Smooth muscle cell (in vitro differentiated cells): ENCODE results near the gene MAGI3. TPM values are rescaled to one million over a fixed set of nuclear protein-coding genes. Genes with fewer than 3 reads are reported as not detected.
A peak's percentile ranks its signal among the peaks of the same experiment; 100 is the strongest.

Source experiments
- DNase-seq: peaks from one replicate; lab custom pipeline; 2025; ENCODE audit not compliant: unreplicated experiment; lab: John Stamatoyannopoulos, UW
- H2AFZ ChIP-seq: fragments of 200-600 bp; sonication (generic); 2 replicates; pipeline ENCODE4 v1.6.0; 2016; ENCODE audit warnings: antibody characterized with exemption, low read depth, mild to moderate bottlenecking
- H3F3A ChIP-seq: fragments of 200-600 bp; sonication (generic); 2 replicates; pipeline ENCODE4 v1.6.0; 2017; ENCODE audit warnings: antibody characterized with exemption, low read depth
- H3K27ac ChIP-seq: fragments of 200-600 bp; sonication (generic); 2 replicates; pipeline ENCODE4 v1.5.1; 2016; ENCODE audit warnings: low read depth, mild to moderate bottlenecking
- H3K27me3 ChIP-seq: fragments of 200-600 bp; sonication (generic); 2 replicates; pipeline ENCODE4 v1.6.1; 2016; ENCODE audit warnings: low read depth, mild to moderate bottlenecking
- H3K36me3 ChIP-seq: fragments of 200-600 bp; sonication (generic); 2 replicates; pipeline ENCODE4 v1.5.1; 2016; ENCODE audit warnings: low read depth
- H3K4me1 ChIP-seq: fragments of 200-600 bp; sonication (generic); 2 replicates; pipeline ENCODE4 v1.5.1; 2016; ENCODE audit warnings: low read depth
- H3K4me2 ChIP-seq: fragments of 200-600 bp; sonication (generic); 2 replicates; pipeline ENCODE4 v1.6.0; 2016; ENCODE audit warnings: mild to moderate bottlenecking
- H3K4me3 ChIP-seq: fragments of 200-600 bp; sonication (generic); 2 replicates; pipeline ENCODE4 v1.5.1; 2016; ENCODE audit warnings: mild to moderate bottlenecking
- H3K79me2 ChIP-seq: fragments of 200-600 bp; sonication (generic); 2 replicates; pipeline ENCODE4 v1.6.0; 2016; ENCODE audit warnings: low read depth, mild to moderate bottlenecking
- H3K9ac ChIP-seq: fragments of 200-600 bp; sonication (generic); 2 replicates; pipeline ENCODE4 v1.6.0; 2016; ENCODE audit warnings: low read depth
- H3K9me3 ChIP-seq: fragments of 200-600 bp; sonication (generic); replicated peaks from 2 replicates; pipeline ENCODE4 v1.5.1; 2016; ENCODE audit warnings: low read depth
- H4K20me1 ChIP-seq: fragments of 200-600 bp; sonication (generic); 2 replicates; pipeline ENCODE4 v1.6.0; 2016; ENCODE audit warnings: low read depth
- CTCF ChIP-seq: fragments of 200-600 bp; sonication (generic); IDR thresholded peaks from 2 replicates; pipeline ENCODE4 v1.5.1; 2017; ENCODE audit warnings: borderline replicate concordance, mild to moderate bottlenecking, antibody characterized with exemption; ENCODE audit not compliant: insufficient read depth, poor library complexity, severe bottlenecking
- WGBS: methylation state at CpG from one replicate; pipeline ENCODE4 v1.1.7; 2016; ENCODE audit warnings: low lambda C conversion rate; 5-methylcytosine and 5-hydroxymethylcytosine counted together
- polyA plus RNA-seq: library from polyadenylated mRNA; unstranded; fragments of >200 nt; fragmentation: Nextera tagmentation; extraction: Ambion mirVana; gene quantifications from 2 replicates; pipeline ENCODE4 v1.2.1, GENCODE V29; 2016
- total RNA-seq: library from RNA; depleted of rRNA; stranded (reverse); fragments of >200 nt; gene quantifications from 2 replicates; pipeline ENCODE4 v1.2.3, GENCODE V29; 2014

Gene MAGI3
- total and polyA plus RNA-seq, 2 experiments from 2014 or later = 10.9 to 19.1 TPM

- no peaks in the 10 kb centered on the region for H3K36me3 ChIP-seq
- no peak for TF ChIP-seq CTCF
- H3K9ac ChIP-seq = no peak overlapping the region
- peak overlapping the region; percentile 59 for H3K27ac ChIP-seq
- no peaks in the 10 kb centered on the region for H3K27me3 ChIP-seq
- H3K4me2 ChIP-seq = no peak overlapping the region
- DNase-seq = no peak
- H3K4me3 ChIP-seq = no peak overlapping the region
- peaks cover 8% of the 10 kb centered on the region for H3K4me1 ChIP-seq
- WGBS = 81% methylated on average over 1 of the region's 1 CpG
- no peaks in the 10 kb centered on the region for H3F3A ChIP-seq
- peaks cover 34% of the 10 kb centered on the region for H3K79me2 ChIP-seq
- peaks cover 5% of the 10 kb centered on the region for H4K20me1 ChIP-seq
- H3K9me3 ChIP-seq = no peaks in the 10 kb centered on the region
- no peak overlapping the region for H2AFZ ChIP-seq
Measured at GRCh38 chr1:113515498-113515897, 125.2 kb downstream of the MAGI3 start.

DNA sequence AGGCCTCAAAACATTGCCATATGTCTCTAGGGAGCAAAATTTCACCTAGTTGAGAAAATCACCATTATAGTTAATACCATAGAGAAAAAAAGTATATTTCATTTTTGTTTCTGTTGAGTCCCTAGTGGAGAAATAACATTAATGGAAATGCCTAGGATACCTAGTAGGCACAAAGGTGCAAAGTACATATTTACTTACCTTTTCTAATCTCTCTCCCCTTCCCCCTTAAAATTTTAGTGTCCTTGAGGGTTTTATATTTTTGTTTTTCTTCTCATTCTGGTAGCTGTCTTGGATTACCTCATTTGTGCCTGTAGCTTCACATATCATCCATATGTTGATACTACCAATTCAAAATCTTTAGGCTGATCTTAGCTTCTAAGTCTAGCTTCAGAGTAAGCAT lies 127.0 kb downstream of the MAGI3 start:
- Histone ChIP-seq H3K4me3 (no peak overlapping the region), H4K20me1 (no peaks in the 10 kb centered on the region), H3K79me2 (peaks cover 38% of the 10 kb centered on the region), H3F3A (no peaks in the 10 kb centered on the region), H3K9me3 (no peaks in the 10 kb centered on the region), H3K36me3 (no peaks in the 10 kb centered on the region), H3K4me1 (peaks cover 8% of the 10 kb centered on the region), H3K27ac (no peak overlapping the region), H2AFZ (no peak overlapping the region), H3K9ac (no peak overlapping the region), H3K27me3 (no peaks in the 10 kb centered on the region), H3K4me2 (no peak overlapping the region)
- DNase-seq = no peak
- no peak for TF ChIP-seq CTCF

DNA sequence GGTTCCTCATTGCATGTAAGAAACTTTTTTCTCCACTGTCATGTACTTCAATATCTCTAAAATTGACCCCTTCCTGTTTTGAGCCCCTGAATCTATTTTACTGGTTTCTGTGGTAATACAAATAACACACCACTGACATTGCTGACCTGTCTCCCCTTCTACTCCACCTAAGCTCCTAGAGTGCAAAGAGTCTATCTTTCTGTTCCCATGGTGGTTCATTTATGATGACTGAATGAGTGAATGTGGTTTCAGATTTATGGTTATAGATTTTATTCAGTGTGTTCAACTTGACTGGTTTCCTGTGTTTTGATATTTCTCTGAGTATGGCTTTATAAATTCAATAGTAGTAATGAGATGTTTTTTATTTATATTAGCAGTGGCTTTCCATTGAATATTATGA lies 127.7 kb downstream of the MAGI3 start:
- Histone ChIP-seq H3F3A (no peaks in the 10 kb centered on the region), H3K79me2 (peaks cover 41% of the 10 kb centered on the region), H3K27ac (no peak overlapping the region), H4K20me1 (no peaks in the 10 kb centered on the region), H3K9me3 (no peaks in the 10 kb centered on the region), H2AFZ (no peak overlapping the region), H3K4me1 (peaks cover 8% of the 10 kb centered on the region), H3K27me3 (no peaks in the 10 kb centered on the region), H3K4me3 (no peak overlapping the region), H3K9ac (no peak overlapping the region), H3K36me3 (no peaks in the 10 kb centered on the region), H3K4me2 (no peak overlapping the region)
- no peak for TF ChIP-seq CTCF
- no peak for DNase-seq

- H3K79me2 ChIP-seq = peaks cover 43% of the 10 kb centered on the region
- no peaks in the 10 kb centered on the region for H3K27me3 ChIP-seq
- peak overlapping the region; percentile 59 for H3K4me2 ChIP-seq
- H3K27ac ChIP-seq = peak overlapping the region; percentile 74
- H4K20me1 ChIP-seq = no peaks in the 10 kb centered on the region
- H3F3A ChIP-seq = no peaks in the 10 kb centered on the region
- no peak for TF ChIP-seq CTCF
- H3K4me1 ChIP-seq = peaks cover 8% of the 10 kb centered on the region
- no peak overlapping the region for H3K9ac ChIP-seq
- H3K4me3 ChIP-seq = no peak overlapping the region
- no peak overlapping the region for H2AFZ ChIP-seq
- H3K9me3 ChIP-seq = no peaks in the 10 kb centered on the region
- DNase-seq = no peak
- H3K36me3 ChIP-seq = no peaks in the 10 kb centered on the region
Measured at GRCh38 chr1:113519556-113519955, 129.2 kb downstream of the MAGI3 start.
